NCI-H1436 treated with DMSO at 0.1 percent for 48 hours (cell line): ENCODE data around the gene ZCCHC3.
"Not testable (repeated sequence)": the region's sequence is repeated elsewhere in the genome, so short reads cannot be mapped to it uniquely, and the experiment has no call there.

Source experiments
- DNase-seq: peaks from one replicate; lab custom pipeline; 2025; lab: John Stamatoyannopoulos, UW

Gene ZCCHC3

GRCh38 chr20:297098-297924 lies at the start of gene ZCCHC3:
Gene ZCCHC3 (plus strand): TSS chr20:297570. CDS start chr20:297587, 17 bp downstream.
- DNase-seq: peak; percentile 28

- no peak for DNase-seq
These were observed 46.0 kb upstream of the ZCCHC3 start for GRCh38 chr20:251354-251753.

GRCh38 chr20:252801-253200 lies 44.6 kb upstream of the ZCCHC3 start:
- DNase-seq: no peak

GRCh38 chr20:253447-253846 lies 43.9 kb upstream of the ZCCHC3 start:
- not testable (repeated sequence) for DNase-seq

- no peak for DNase-seq
These were observed 40.0 kb upstream of the ZCCHC3 start, which contains the start of gene DEFB132 for GRCh38 chr20:257419-257818. Gene DEFB132 (plus strand): TSS chr20:257724. CDS start chr20:257779, 55 bp downstream.

- no peak for DNase-seq
These were observed 39.0 kb upstream of the ZCCHC3 start for GRCh38 chr20:258269-258858.

- DNase-seq: no peak
These were observed 38.4 kb upstream of the ZCCHC3 start for GRCh38 chr20:258963-259362.

GRCh38 chr20:259981-260380 lies 37.4 kb upstream of the ZCCHC3 start:
- DNase-seq: no peak

- DNase-seq: no peak
These were observed 33.7 kb upstream of the ZCCHC3 start for GRCh38 chr20:263701-264100.

GRCh38 chr20:266596-267562 lies 30.5 kb upstream of the ZCCHC3 start:
- DNase-seq: peak; percentile 17

GRCh38 chr20:270517-270916 lies 26.9 kb upstream of the ZCCHC3 start:
- DNase-seq: no peak

- DNase-seq: no peak
These were observed 26.3 kb upstream of the ZCCHC3 start for GRCh38 chr20:271069-271468.

- DNase-seq: no peak
These were observed 25.8 kb upstream of the ZCCHC3 start for GRCh38 chr20:271528-271927.

GRCh38 chr20:272718-273117 lies 24.7 kb upstream of the ZCCHC3 start:
- no peak for DNase-seq

GRCh38 chr20:273884-274283 lies 23.5 kb upstream of the ZCCHC3 start:
- no peak for DNase-seq

- DNase-seq: no peak
These were observed 21.6 kb upstream of the ZCCHC3 start for GRCh38 chr20:275791-276190.

- DNase-seq: no peak
These were observed 20.5 kb upstream of the ZCCHC3 start for GRCh38 chr20:276620-277495.

GRCh38 chr20:277496-277781 lies 19.9 kb upstream of the ZCCHC3 start:
- no peak for DNase-seq

GRCh38 chr20:278181-278580 lies 19.2 kb upstream of the ZCCHC3 start:
- DNase-seq: no peak

- no peak for DNase-seq
These were observed 18.5 kb upstream of the ZCCHC3 start for GRCh38 chr20:278607-279571.
